Activated effector memory CD4-positive, alpha-beta T cell treated with anti-CD3 and anti-CD28 coated beads, Interleukin-2, amount 50 U/mL, for 16 hours (primary cell): Measurements from ENCODE around the gene TBC1D1.
"Not testable (repeated sequence)": the region's sequence is repeated elsewhere in the genome, so short reads cannot be mapped to it uniquely, and the experiment has no call there.

ENCODE experiments used
- DNase-seq: peaks from one replicate; pipeline ENCODE4 v3.0.0-alpha.2; 2020

TBC1D1 gene

GRCh38 chr4:38017609-38018008 lies 126.7 kb downstream of the TBC1D1 start:
- DNase-seq, result no peak

DNA sequence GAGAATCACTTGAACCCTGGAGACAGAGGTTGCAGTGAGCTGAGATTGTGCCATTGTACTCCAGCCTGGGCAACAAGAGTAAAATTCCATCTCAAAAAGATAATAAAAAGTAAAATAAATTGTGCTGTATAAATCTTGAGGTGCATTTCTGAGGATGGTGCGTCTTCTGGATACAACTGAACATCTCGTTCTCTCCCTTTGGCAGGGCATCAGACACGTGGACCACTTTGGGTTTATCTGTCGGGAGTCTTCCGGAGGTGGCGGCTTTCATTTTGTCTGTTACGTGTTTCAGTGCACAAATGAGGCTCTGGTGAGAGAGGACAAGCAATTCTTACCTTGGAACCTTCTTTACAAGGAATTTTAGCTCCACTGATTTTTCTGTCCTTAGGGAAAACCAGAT lies 129.5 kb downstream of the TBC1D1 start:
- no peak for DNase-seq

GRCh38 chr4:38020961-38021360 lies 130.1 kb downstream of the TBC1D1 start:
- DNase-seq, result not testable (repeated sequence)

DNA sequence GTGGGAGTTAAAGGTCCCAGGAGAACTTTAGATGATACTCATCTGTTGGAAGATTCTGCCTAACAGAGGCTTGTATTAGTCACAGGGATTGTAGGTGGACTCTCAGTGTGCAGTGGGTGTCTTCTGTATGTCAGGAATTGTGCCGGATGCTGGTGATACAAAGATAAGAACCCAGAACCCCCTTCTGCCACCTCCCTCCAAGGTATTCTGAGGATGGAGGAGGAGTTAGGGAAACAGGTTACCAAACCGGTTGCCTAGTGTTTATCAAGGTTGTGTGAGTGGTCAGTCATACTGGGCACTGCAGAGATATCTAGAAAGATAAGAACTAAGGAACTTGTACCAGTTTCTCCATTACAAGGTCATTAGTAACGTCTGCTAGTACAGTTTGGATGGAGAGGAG lies 130.9 kb downstream of the TBC1D1 start:
- DNase-seq, result no peak

- DNase-seq, result no peak
Observed at GRCh38 chr4:38023347-38024205, 132.7 kb downstream of the TBC1D1 start.

- no peak for DNase-seq
Observed at GRCh38 chr4:38024206-38024509, 133.3 kb downstream of the TBC1D1 start.

GRCh38 chr4:38025665-38026064 lies 134.8 kb downstream of the TBC1D1 start:
- DNase-seq, result no peak

DNA sequence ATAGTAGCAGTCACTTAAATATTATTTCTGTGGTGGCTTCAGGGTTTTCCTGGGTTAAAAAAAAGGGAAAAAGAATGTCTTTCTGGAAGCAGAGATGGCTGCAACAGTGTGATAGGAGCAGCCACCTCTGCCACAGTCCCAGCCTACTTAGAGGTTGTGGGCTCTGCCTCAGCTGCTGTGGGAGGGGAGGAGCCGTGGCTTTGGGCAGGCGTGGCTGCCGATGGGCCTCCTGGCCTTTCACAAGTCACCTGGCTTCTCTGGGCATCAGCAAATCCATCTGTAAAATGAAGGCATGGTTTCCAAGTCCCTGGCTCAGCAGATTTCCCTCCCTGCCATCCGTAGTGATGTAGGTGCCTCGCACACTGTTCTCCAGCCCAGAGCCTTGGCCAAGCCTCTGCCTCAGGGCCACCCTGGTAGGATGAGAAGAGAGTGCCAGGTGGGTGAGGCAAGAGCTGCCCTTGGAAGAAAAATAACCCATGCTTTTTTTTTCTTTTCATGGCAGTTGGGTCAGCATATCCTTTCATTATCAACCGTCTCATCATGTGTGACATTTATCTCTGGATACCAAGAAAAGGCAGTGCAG lies 135.4 kb downstream of the TBC1D1 start:
- no peak for DNase-seq

DNA sequence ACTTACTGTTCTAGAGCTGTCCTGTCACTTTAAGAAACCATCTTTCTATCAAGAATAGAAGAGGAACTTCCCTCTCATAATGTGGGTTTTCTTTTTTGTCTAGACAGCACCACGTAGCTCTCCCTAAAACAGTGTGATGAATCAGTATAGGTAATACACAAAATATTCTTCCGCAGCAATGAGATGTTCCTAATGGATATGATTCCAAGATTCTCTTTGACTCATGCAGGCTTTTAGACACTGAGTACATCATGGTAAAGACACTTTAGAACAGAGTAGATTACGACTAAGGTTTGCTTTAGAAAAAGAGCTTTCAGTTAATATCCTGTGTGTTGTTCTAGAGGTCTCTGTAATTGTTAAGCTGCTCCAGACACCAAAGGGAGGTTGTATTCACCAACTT lies 139.1 kb downstream of the TBC1D1 start:
- DNase-seq, result no peak

DNA sequence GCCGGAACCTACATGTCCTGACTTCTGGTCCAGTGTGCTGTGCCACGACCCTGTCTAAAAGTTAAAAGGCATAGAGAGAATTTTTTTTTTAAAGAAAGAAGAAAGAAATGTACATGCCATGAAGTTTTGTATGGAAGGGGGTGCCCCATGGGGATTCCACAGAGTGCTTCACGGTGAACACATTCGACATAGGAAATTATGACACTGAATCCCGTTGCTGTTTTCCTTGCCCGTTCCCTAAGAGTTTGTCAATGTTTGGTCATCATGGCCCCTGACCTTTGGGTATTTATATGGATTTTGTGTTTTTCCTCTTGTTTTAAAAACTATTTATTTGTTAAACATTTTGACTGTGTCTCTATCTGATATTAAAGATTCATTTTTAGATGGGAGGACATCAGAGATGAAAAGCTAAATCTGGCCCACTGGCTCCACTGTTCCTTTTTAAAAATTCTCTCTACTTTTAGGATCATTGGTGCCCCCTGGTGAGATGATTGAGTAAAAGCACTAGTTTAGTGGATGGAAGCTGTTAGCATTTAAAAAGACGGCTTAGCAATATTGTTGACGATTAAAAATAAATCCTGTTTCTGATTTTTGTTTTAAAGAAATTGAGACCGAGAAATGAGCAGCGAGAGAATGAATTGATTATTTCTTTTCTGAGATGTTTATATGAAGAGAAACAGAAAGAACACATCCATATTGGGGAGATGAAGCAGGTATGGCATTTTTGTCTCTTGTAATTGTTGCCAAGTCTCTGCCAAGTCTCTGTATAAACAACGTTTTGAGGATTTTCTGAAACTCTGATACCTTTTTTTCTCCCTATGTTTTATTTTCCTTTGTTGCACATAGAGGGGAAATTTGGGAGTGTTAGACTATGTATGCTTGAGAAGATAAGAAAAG lies 144.3 kb downstream of the TBC1D1 start:
- no peak for DNase-seq

DNA sequence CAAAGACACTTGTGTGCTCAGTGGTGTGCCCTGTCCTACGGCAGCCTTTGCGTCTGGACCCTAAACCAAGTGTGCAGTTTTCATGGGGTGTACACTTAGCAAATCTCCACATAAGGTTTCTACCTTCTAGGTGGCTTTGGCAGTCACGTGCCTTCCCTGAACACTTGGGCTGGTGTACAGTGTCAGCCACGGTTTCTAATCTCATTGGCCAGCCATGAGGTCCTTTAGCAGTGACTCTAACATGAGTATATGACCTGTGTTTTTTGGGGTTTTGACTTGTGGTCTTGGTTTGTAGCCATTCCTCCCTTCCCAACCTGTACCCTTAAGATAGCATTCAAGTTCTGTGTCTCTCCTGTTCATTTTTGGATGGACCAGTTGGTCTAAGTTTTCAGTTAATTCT lies 145.7 kb downstream of the TBC1D1 start:
- DNase-seq, result no peak

DNA sequence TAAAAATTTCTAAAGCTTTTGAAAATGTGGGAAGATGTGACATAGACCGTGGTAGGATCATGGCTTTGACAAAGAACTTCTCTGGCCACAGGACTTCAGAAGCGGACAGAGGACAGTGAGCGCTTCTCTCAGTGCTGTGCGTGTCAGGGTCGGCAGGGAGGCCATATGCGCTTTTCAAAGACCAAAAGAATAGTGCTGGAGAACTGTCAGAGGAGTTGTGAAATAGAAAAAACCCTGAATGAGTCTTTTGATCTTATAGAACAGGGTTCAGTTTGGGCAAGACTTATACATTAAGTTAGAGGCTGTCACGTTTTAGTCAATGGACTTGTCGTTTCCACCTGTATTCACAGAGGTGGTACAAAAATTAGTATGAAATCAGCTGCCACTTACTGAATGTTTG lies 146.7 kb downstream of the TBC1D1 start:
- DNase-seq, result no peak

- DNase-seq, result no peak
Observed at GRCh38 chr4:38040619-38041018, 149.7 kb downstream of the TBC1D1 start.

DNA sequence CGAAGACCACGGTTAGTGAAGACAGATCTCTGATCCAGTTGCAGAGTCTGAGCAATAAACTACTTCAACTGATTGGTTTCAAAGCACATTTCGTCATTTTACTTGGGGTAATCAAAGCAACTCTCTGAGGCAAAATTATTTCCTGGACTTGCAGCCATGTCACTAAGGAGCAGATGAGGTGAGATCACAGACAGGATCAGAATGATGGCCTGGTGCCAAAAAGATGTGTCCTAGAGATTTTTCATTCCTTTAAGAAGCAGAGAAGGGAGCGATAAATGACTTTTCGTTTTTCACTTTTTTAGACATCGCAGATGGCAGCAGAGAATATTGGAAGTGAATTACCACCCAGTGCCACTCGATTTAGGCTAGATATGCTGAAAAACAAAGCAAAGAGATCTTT lies 153.2 kb downstream of the TBC1D1 start:
- DNase-seq, result no peak

GRCh38 chr4:38045289-38045988 lies 154.6 kb downstream of the TBC1D1 start:
- no peak for DNase-seq

DNA sequence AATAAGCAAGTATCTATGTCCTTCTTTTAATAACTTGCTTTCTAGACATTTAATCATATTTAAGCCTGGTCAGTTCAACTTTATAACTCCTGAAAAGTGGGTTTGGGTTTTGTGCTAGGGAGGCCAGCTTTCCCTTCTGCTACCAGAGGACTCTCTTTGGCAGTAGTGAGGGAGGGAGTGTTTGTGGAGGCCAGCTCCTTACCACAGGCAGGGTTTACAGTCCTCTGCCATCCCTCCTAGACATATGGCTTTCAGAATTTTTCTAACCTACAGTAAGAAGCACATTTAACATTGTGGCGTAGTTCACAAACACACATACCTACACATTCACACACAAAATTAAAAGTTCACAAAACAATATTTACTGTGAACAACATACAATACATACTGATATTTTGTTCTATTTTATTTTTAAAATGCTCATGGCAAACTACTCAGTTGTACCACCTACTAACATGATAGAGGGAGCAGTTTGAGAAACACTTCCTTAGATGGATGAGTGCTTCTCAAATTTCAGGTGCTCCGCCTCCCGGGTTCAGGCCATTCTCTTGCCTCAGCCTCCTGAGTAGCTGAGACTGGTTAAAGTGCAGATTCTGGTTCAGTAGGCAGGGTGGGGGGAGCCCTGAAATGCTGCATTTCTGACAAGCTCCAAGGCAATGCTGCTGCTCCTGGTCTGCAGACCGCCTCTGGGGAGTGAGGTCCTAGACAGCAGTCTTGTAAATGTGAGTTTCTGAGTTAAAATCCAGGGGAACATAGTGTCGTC lies 156.0 kb downstream of the TBC1D1 start:
- no peak for DNase-seq

DNA sequence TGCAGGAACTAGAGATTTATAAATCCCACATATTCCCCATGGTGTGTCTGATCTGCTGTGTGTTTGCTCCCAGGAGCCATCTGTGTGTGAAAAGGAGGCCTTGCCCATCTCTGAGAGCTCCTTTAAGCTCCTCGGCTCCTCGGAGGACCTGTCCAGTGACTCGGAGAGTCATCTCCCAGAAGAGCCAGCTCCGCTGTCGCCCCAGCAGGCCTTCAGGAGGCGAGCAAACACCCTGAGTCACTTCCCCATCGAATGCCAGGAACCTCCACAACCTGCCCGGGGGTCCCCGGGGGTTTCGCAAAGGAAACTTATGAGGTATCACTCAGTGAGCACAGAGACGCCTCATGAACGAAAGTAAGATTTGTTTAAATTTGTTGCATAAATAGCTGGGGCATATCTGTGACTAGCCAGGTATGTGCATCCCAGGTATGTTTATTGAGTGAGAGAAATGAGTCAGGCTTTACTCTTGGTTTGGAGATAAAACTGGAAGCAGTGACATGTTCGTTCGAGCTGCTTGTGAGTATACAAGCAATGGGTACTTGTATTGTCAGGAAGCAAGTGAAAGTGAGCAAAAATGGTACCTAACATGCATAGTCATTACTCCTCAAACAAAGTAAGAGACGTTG lies 158.8 kb downstream of the TBC1D1 start:
- no peak for DNase-seq

DNA sequence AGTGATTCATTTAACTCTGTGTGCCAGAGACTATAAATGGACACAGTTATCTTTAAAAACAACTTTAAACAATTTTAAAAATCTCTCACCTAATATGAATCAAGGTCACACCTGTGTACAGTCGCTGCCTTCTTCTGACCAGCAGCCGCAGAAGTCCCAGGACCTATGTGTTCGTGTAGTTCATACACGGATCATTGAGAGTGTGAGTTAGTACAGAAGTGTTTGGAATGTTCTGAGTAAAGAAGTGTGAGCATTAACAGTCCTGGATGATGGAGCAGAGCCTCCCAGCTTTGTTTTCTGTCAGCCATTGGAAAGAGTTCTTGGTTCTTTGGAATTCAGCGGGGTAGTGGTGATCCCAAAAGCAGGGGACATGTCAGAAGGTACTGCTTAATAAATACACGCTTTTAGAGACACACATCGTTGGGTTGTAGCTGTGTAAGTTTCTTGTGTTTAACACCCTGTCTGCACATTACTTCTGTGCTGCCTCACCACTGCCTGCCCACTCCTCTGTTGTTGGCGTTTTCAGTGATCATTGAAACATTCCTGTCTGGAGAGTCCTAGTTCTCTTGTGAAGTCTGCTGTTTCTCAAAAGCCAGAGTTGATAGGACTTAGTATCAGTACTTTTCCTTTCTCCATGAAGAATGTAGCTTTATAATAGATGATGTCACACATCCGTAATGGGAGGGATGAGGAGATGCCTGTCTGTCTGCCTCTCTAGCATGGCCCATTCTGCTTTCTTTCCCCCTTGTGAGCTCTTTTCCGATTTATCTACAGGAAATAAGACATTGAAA lies 159.9 kb downstream of the TBC1D1 start:
- DNase-seq, result no peak

DNA sequence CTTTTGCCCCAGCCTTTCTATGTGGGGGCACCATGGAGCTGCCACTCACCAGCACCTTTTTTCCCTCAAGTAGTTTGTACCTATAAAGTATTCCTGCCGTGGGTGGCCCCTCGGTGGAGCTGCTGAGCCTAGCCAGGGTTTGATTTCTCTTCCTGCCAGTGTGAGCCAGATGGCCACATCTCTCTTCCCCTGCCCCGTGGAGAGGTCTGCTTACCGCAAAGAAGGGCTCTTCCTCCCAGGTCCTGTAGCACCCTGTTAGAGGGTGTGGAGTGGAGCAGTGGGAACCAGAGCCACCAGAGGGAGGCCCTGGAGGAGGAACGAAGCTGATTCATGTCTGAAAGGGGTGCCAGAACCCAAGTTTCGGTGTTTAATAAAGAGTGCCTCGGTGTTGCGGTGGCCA lies 164.7 kb downstream of the TBC1D1 start:
- DNase-seq, result no peak

DNA sequence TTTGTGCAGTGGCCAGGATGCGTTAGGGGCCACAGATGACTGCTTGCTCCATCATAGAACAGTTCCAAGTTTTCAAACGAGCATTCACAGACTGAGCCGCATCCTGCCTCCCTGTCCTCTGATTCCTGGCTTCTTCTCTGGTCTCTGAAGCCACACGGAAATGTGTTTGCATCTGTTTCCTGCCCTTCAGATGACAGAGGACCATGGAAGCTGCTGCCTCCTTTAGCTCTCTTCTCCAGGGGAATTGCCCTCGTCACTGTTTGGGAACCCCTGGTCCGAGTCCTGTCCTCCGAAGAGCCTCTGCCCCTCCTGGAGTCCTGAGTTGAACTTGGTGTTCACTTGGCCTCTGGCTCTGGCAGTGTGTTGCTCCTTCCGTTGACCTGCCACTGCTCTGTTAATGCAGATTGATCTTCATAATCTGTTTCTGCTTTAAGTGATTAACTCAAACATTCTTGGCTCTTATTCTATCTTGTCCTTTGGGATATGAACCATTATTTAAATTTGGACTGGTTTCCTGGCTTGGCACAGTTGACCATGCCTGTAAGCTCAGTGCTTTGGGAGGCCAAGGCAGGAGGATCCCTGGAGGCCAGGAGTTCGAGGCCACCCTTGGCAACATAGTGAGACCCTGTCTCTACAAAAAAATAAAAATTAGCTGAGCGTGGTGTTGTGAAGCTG lies 165.3 kb downstream of the TBC1D1 start:
- no peak for DNase-seq

- DNase-seq, result no peak
Observed at GRCh38 chr4:38058151-38058550, 167.3 kb downstream of the TBC1D1 start.
